Colonic mucosa (tissue), 4 donors: ENCODE data around the gene CDIPT. TPM values are rescaled to one million over a fixed set of nuclear protein-coding genes. Genes with fewer than 3 reads are reported as not detected.
A peak's percentile ranks its signal among the peaks of the same experiment; 100 is the strongest.

Source experiments
- DNase-seq: peaks from one replicate; pipeline ENCODE4 v3.0.0-alpha.2; 2020
- H3K27ac ChIP-seq: fragments of 200-600 bp; one replicate; pipeline ENCODE4 v1.8.0; 2021
- H3K27me3 ChIP-seq: fragments of 200-600 bp; one replicate; pipeline ENCODE4 v1.8.0; 2021
- H3K36me3 ChIP-seq: fragments of 200-600 bp; one replicate; pipeline ENCODE4 v1.8.0; 2021
- H3K4me1 ChIP-seq: fragments of 200-600 bp; one replicate; pipeline ENCODE4 v1.8.0; 2021; ENCODE audit warnings: mild to moderate bottlenecking
- H3K4me3 ChIP-seq: fragments of 200-600 bp; one replicate; pipeline ENCODE4 v1.8.0; 2021
- H3K9ac ChIP-seq, 2 donors: one replicate each; pipeline ENCODE4 v1.7.0; 2013; ENCODE audit warnings: control low read depth in 2 of 2, low read depth in 2 of 2, low read length in 2 of 2
- H3K9me3 ChIP-seq: fragments of 200-600 bp; one replicate; pipeline ENCODE4 v1.8.0; 2021
- intact Hi-C: fragments of 100-400 bp; cut with DNase I; formaldehyde crosslinking; loops from one replicate; pipeline ENCODE4 v1.14.1; 2022
- total RNA-seq, 2 donors: library from RNA; stranded (reverse); fragmentation: NEBNext Ultra II Directional in 1 of 2; extraction: Animal tissue kit (Norgen Biotek cat#: 25700) in 1 of 2; gene quantifications; one replicate each; pipeline ENCODE4 v1.2.1, GENCODE V29; 2021
- TF ChIP-seq, protein P1 (sequence below): fragments of 200-600 bp; IDR thresholded peaks from one replicate; pipeline ENCODE4 v1.8.0; 2022; ENCODE audit warnings: antibody characterized with exemption, mild to moderate bottlenecking
- donor health status: healthy.
- donor health status: DM: no; HTN: no; CAD: no.
- donor health status: DM: no; HTN: no; CAD: no.

Gene CDIPT
- total RNA-seq, 2 donors from 2014 or later, result 58.1 to 62.7 TPM

DNA sequence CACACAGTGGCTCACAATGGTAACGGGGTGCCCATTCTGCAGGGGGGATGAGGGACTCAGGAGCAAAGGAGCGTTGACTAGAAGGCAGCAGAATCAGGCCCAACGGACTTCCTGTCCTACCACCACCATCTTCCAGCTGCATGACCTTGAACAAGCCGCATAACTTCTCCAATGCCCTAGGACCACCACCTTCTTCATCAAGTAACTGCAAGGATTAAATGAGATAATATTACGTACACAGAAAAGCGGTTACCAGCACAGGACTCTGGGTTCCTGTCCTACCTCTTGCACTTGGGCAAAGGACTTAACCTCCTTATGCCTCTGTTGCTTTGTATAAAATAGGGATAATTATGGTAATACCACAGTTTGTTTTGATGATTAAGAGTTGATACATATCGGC, 41.9 kb upstream of the CDIPT start:
- TF ChIP-seq, protein P1, sequence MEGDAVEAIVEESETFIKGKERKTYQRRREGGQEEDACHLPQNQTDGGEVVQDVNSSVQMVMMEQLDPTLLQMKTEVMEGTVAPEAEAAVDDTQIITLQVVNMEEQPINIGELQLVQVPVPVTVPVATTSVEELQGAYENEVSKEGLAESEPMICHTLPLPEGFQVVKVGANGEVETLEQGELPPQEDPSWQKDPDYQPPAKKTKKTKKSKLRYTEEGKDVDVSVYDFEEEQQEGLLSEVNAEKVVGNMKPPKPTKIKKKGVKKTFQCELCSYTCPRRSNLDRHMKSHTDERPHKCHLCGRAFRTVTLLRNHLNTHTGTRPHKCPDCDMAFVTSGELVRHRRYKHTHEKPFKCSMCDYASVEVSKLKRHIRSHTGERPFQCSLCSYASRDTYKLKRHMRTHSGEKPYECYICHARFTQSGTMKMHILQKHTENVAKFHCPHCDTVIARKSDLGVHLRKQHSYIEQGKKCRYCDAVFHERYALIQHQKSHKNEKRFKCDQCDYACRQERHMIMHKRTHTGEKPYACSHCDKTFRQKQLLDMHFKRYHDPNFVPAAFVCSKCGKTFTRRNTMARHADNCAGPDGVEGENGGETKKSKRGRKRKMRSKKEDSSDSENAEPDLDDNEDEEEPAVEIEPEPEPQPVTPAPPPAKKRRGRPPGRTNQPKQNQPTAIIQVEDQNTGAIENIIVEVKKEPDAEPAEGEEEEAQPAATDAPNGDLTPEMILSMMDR, result no peak
- Histone ChIP-seq H3K27ac (no peak overlapping the region), H3K27me3 (no peaks in the 10 kb centered on the region), H3K9me3 (no peaks in the 10 kb centered on the region), H3K4me3 (no peak overlapping the region), H3K4me1 (peaks cover under 1% of the 10 kb centered on the region), H3K36me3 (no peaks in the 10 kb centered on the region), H3K9ac (no peak overlapping the region)
- intact Hi-C loops, result no loop called here
- DNase-seq, result no peak

DNA sequence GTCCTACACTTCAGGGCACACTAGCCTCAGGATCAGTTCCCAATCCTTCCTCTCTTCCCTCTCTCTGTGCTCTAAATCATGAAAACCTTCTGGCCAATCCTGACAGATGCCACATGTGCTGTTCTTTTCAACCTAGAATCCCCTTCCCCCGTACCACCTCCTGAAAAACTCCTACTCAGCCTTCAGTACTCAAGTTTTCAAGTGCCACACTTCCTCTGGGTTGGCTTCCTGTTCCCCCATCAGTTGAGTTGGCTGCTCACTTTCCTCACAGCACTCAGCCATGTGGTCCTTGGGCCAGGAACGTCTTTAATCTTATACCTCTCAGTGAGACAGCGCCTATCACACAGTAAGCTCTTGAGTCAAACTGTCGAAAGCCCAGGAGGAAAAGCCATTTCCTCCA, 40.6 kb upstream of the CDIPT start:
- Histone ChIP-seq H3K27ac (no peak overlapping the region), H3K36me3 (no peaks in the 10 kb centered on the region), H3K4me3 (no peak overlapping the region), H3K4me1 (peaks cover 5% of the 10 kb centered on the region), H3K9me3 (no peaks in the 10 kb centered on the region), H3K27me3 (no peaks in the 10 kb centered on the region), H3K9ac (no peak overlapping the region)
- intact Hi-C loops, result no loop called here
- TF ChIP-seq, protein P1, result no peak
- DNase-seq, result no peak

DNA sequence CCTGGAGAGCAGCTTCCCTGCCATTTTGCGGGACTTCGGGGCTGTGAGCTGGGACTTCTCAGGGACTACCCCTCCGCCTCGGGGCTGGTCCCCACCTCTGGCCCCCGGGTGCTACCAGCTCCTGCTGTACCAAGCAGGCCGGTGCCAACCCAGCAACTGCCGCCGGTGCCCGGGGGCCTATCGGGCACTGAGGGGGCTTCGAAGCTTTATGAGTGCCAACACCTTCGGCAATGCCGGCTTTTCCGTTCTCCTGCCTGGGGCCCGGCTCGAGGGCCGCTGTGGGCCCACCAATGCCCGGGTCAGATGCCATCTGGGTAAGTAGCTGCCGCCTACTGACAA, 38.5 kb upstream of the CDIPT start:
- Histone ChIP-seq H3K4me1 (peaks cover 5% of the 10 kb centered on the region), H3K27ac (no peak overlapping the region), H3K27me3 (no peaks in the 10 kb centered on the region), H3K36me3 (no peaks in the 10 kb centered on the region), H3K9me3 (no peaks in the 10 kb centered on the region), H3K9ac (no peak overlapping the region), H3K4me3 (no peak overlapping the region)
- TF ChIP-seq, protein P1, result no peak
- no peak for DNase-seq
- intact Hi-C loops, result no loop called here

DNA sequence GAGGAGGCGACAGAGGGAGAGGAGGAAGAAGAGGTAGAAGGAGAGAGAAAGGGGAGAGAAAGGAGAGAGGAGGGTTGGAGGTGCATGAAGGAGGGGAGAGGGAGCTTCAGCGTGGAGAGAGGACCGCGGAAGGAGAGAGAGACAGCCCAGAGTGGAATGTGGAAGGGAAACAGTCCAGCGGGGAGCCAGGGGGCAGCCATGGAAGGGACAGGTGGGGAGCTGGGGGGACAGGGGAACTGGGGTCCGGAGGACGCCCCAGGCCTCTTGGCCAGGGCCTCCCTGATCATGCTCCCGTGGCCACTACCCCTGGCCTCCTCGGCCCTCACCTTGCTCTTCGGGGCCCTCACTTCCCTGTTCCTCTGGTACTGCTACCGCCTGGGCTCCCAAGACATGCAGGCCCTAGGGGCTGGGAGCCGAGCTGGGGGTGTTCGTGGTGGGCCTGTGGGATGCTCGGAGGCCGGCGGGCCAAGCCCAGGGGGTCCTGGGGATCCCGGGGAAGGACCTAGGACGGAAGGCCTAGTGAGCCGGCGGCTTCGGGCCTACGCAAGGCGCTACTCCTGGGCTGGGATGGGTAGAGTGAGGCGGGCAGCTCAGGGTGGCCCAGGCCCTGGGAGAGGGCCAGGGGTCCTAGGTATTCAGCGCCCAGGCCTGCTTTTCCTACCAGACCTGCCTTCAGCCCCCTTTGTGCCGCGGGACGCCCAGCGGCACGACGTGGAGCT, 38.0 kb upstream of the CDIPT start:
- no peak for DNase-seq
- Histone ChIP-seq H3K36me3 (no peaks in the 10 kb centered on the region), H3K4me1 (peaks cover 5% of the 10 kb centered on the region), H3K27me3 (no peaks in the 10 kb centered on the region), H3K27ac (no peak overlapping the region), H3K9ac (peak overlapping the region in 1 of 2 donors; percentile 43), H3K4me3 (peak overlapping the region; percentile 69), H3K9me3 (no peaks in the 10 kb centered on the region)
- intact Hi-C loops, result no loop called here
- TF ChIP-seq, protein P1, result no peak

DNA sequence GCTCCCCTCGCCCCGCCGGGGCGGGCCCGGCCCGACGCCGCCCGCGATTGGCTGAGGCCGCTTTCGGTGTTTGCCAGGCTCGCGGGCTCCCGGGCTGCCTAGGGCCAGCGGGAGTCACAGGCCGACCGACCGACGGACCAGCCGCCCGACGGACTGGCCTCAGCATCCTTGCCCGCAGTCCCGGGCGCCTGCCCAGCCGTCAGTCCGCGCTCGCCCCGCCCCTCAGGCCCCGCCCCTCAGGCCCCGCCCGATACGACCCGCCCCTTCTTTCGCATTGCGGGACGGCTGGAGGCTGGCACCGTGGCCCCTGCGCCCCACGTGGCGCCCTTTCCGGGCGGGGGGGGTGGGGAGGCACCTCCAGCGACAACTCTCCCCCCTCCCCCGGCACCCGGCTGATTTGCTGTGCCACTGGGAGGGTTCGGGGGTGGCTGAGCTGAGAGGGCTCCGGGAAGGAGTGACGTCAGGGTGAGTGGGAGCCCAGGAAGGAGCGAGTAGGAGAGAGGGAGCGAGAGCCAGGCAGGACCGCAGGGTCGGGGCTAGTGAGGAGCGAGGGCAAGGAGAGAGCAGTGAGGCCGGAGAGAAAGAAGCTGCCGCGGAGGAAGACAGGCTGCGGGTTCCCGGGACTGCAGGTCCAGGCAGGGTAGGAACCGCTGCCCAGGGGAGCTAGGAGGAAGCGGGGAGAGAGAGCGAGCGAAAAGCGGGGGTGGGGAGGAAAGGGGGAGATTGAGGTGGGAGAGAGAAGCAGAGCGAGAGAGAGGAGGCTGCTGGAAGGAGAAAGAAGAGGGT, 37.3 kb upstream of the CDIPT start, which contains the start of gene ASPHD1:
TSS of gene ASPHD1 (plus strand) at position 387 of the 786 bp plus-strand sequence. CDS start 484 bp downstream, outside the sequence.
- peak within 1 kb of the TSS; percentile 24 to 58 for H3K9ac ChIP-seq
- H3K27ac ChIP-seq, result peak within 1 kb of the TSS; percentile 68
- peaks cover 5% of the 10 kb centered on the region for H3K4me1 ChIP-seq
- TF ChIP-seq, protein P1, result no peak
- H3K27me3 ChIP-seq, result no peaks in the 10 kb centered on the region
- H3K4me3 ChIP-seq, result peak within 1 kb of the TSS; percentile 69
- H3K36me3 ChIP-seq, result no peaks in the 10 kb centered on the region
- intact Hi-C loops, result no loop called here
- peak; percentile 65 for DNase-seq
- no peaks in the 10 kb centered on the region for H3K9me3 ChIP-seq
